ENCODE data around the gene SUPT16H. TPM values are rescaled to one million over a fixed set of nuclear protein-coding genes. Genes with fewer than 3 reads are reported as not detected.

SUPT16H gene
- total and polyA plus RNA-seq, 2 donors (not counting 1 experiment from before 2014, with no cell fraction given), result 28.3 to 78.3 TPM

DNA sequence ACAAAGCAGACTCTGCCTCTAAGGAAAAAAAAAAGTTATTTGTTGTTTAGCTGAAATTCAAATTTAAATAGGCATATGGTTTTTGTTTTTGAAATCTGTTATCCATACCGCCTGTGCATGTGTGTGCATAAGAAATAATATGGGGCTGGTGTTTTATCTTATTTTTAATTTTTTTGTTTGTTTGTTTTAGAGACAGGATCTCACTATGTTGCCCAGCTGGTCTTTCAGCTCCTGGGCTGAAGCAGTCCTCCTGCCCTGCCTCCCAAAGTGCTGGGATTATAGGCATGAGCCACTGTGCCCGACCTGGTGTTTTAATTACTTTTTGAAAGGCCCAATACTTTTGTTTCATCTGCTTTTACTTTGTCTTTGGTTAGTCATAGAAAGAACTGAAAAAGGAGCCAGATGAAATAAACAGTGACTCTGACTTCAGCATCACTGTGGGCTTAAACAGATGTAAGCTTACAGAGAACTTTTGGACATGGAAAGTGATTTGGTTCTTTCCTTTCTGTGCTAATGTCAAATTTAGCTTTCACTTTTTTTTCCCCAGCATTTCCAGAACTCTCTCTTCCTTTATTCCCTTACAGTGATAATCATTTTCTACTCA lies 37.2 kb downstream of the SUPT16H start:
- Histone ChIP-seq H3K4me1 (ENCODE audit: control insufficient read depth in 2 of 2, insufficient read depth in 2 of 2, low read length in 2 of 2) (no peaks in the 10 kb centered on the region), H3K9me3 (ENCODE audit: control extremely low read depth in 1 of 3, control insufficient read depth in 2 of 3, insufficient read depth in 1 of 3, low read length in 2 of 3) (no peaks in the 10 kb centered on the region), H4K20me1 (ENCODE audit: control insufficient read depth, insufficient read depth, low read length, poor library complexity, severe bottlenecking) (no peaks in the 10 kb centered on the region), H3K27ac (ENCODE audit: low read length in 2 of 2) (no peak overlapping the region), H3K4me2 (replicated peaks; ENCODE audit: low read depth, low read length, poor library complexity, severe bottlenecking) (no peak overlapping the region), H3K36me3 (replicated peaks in 1 of 2; ENCODE audit: control extremely low read depth in 1 of 2, control insufficient read depth in 1 of 2, extremely low read depth in 1 of 2, insufficient read depth in 2 of 2, low read length in 1 of 2) (peaks cover 7 to 12% of the 10 kb centered on the region in 2 experiments), H3K9ac (ENCODE audit: low read length) (no peak overlapping the region), H3K4me3 (ENCODE audit: control extremely low read depth in 1 of 5, extremely low read depth in 1 of 5, insufficient read depth in 1 of 5, low read depth in 2 of 5, low read length in 4 of 5) (no peak overlapping the region), H2AFZ (ENCODE audit: insufficient read depth, low read depth, low read length, poor library complexity, severe bottlenecking) (no peak overlapping the region), H3K79me2 (ENCODE audit: control insufficient read depth, insufficient read depth, low read length) (no peaks in the 10 kb centered on the region), H3K27me3 (replicated peaks in 1 of 4; ENCODE audit: control extremely low read depth in 1 of 4, control insufficient read depth in 3 of 4, insufficient read depth in 4 of 4, low read length in 3 of 4) (no peaks in the 10 kb centered on the region)
- Mint-ChIP-seq H3K27me3 (peaks cover 3% of the 10 kb centered on the region), H3K4me3 (no peak overlapping the region), H3K27ac (no peak overlapping the region), H3K4me1 (peaks cover 7% of the 10 kb centered on the region), H3K9me3 (ENCODE audit: insufficient read depth) (no peaks in the 10 kb centered on the region)
- WGBS (ENCODE audit: insufficient coverage), result no CpG with 5 or more reads among the region's 2 CpGs
- no peak for TF ChIP-seq EZH2 (IDR thresholded peaks at IDR 0.05; ENCODE audit: borderline replicate concordance, insufficient read depth, low read depth, low read length, poor library complexity, severe bottlenecking)
- TF ChIP-seq, protein P1, sequence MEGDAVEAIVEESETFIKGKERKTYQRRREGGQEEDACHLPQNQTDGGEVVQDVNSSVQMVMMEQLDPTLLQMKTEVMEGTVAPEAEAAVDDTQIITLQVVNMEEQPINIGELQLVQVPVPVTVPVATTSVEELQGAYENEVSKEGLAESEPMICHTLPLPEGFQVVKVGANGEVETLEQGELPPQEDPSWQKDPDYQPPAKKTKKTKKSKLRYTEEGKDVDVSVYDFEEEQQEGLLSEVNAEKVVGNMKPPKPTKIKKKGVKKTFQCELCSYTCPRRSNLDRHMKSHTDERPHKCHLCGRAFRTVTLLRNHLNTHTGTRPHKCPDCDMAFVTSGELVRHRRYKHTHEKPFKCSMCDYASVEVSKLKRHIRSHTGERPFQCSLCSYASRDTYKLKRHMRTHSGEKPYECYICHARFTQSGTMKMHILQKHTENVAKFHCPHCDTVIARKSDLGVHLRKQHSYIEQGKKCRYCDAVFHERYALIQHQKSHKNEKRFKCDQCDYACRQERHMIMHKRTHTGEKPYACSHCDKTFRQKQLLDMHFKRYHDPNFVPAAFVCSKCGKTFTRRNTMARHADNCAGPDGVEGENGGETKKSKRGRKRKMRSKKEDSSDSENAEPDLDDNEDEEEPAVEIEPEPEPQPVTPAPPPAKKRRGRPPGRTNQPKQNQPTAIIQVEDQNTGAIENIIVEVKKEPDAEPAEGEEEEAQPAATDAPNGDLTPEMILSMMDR (IDR thresholded peaks at IDR 0.05), result no peak
- DNase-seq (no peak), ATAC-seq (ENCODE audit: low read depth) (no peak)
- CTCF ChIA-PET, result no interaction called here
- intact Hi-C loops (cut with micrococcal nuclease), result no loop called here
- POLR2A ChIA-PET, result no interaction called here

DNA sequence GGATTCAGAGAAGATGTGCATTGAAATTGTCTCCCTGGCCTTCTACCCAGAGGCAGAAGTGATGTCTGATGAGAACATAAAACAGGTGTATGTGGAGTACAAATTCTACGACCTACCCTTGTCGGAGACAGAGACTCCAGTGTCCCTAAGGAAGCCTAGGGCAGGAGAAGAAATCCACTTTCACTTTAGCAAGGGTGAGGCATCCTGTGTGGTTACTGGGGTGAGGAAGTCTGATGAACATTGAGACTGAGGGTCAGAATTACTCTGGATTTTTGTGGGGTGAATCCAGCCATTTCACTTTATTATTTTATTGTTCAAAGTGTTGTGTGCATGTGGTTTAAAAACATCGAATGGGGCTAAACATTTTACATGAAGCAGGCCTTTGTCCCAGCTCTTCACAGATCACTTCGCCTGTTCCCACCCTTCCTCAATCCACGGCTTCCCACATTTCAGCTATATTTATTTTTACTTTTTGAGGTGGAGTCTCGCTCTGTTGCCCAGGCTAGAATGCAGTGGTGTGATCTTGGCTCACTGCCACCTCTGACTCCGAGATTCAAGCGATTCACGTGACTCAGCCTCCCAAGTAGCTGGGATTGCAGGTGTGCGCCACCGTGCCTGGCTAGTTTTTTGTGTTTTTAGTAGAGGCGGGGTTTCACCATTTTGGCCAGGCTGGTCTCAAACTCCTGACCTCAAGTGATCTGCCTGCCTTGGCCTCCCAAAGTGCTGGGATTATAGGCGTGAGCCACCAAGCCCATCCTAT lies 40.6 kb downstream of the SUPT16H start:
- H4K20me1 ChIP-seq (ENCODE audit: control insufficient read depth, insufficient read depth, low read length, poor library complexity, severe bottlenecking), result no peaks in the 10 kb centered on the region
- H3K27ac ChIP-seq (ENCODE audit: low read length in 2 of 2), result no peak overlapping the region
- intact Hi-C loops (cut with micrococcal nuclease), result no loop called here
- ChIA-PET CTCF (no interaction called here), POLR2A (no interaction called here)
- H2AFZ ChIP-seq (ENCODE audit: insufficient read depth, low read depth, low read length, poor library complexity, severe bottlenecking), result peak overlapping the region; percentile 29
- peaks cover 0 to 2% (median 0%) of the 10 kb centered on the region in 4 experiments for H3K27me3 ChIP-seq (replicated peaks in 1 of 4; ENCODE audit: control extremely low read depth in 1 of 4, control insufficient read depth in 3 of 4, insufficient read depth in 4 of 4, low read length in 3 of 4)
- H3K4me2 ChIP-seq (replicated peaks; ENCODE audit: low read depth, low read length, poor library complexity, severe bottlenecking), result no peak overlapping the region
- H3K4me1 ChIP-seq (ENCODE audit: control insufficient read depth in 2 of 2, insufficient read depth in 2 of 2, low read length in 2 of 2), result no peaks in the 10 kb centered on the region
- no peak for DNase-seq
- no peak for ATAC-seq (ENCODE audit: low read depth)
- Mint-ChIP-seq H3K4me1 (peaks cover 4% of the 10 kb centered on the region), H3K27ac (no peak overlapping the region), H3K27me3 (peaks cover 11% of the 10 kb centered on the region), H3K9me3 (ENCODE audit: insufficient read depth) (no peaks in the 10 kb centered on the region), H3K4me3 (no peak overlapping the region)
- H3K9me3 ChIP-seq (ENCODE audit: control extremely low read depth in 1 of 3, control insufficient read depth in 2 of 3, insufficient read depth in 1 of 3, low read length in 2 of 3), result no peaks in the 10 kb centered on the region
- H3K79me2 ChIP-seq (ENCODE audit: control insufficient read depth, insufficient read depth, low read length), result no peaks in the 10 kb centered on the region
- TF ChIP-seq EZH2 (IDR thresholded peaks at IDR 0.05; ENCODE audit: borderline replicate concordance, insufficient read depth, low read depth, low read length, poor library complexity, severe bottlenecking), result no peak
- TF ChIP-seq, protein P1 (IDR thresholded peaks at IDR 0.05), result no peak
- no peak overlapping the region for H3K9ac ChIP-seq (ENCODE audit: low read length)
- H3K36me3 ChIP-seq (replicated peaks in 1 of 2; ENCODE audit: control extremely low read depth in 1 of 2, control insufficient read depth in 1 of 2, extremely low read depth in 1 of 2, insufficient read depth in 2 of 2, low read length in 1 of 2), result no peaks in the 10 kb centered on the region
- H3K4me3 ChIP-seq (ENCODE audit: control extremely low read depth in 1 of 5, extremely low read depth in 1 of 5, insufficient read depth in 1 of 5, low read depth in 2 of 5, low read length in 4 of 5), result no peak overlapping the region
- 89% methylated on average over 4 of the region's 13 CpGs for WGBS (ENCODE audit: insufficient coverage)
